IMR-90 (cell line): ENCODE measurements around the gene ATF5. TPM values are rescaled to one million over a fixed set of nuclear protein-coding genes. Genes with fewer than 3 reads are reported as not detected.

Source experiments
- polyA plus RNA-seq, 3 experiments: library from polyadenylated mRNA; depleted of rRNA; stranded (reverse); fragments of >200 nt; gene quantifications; 2 replicates each; pipeline ENCODE4 v1.2.3, GENCODE V29; 2012; ENCODE audit warnings: low replicate concordance in 1 of 3
- total RNA-seq: library from RNA; depleted of rRNA; stranded (reverse); fragments of >200 nt; gene quantifications from 2 replicates; pipeline ENCODE4 v1.2.3, GENCODE V29; 2012
- TF ChIP-seq, protein P1 (sequence below): fragments of 150-350 bp; IDR thresholded peaks from 2 replicates; pipeline ENCODE4 v1.6.1; 2017; ENCODE audit warnings: mild to moderate bottlenecking, antibody characterized with exemption, low read length, low read depth
- TF ChIP-seq, protein P2 (sequence below): fragments of 150-350 bp; IDR thresholded peaks from 2 replicates; pipeline ENCODE4 v1.6.1; 2016; ENCODE audit warnings: low read depth, mild to moderate bottlenecking, low read length, moderate library complexity, borderline replicate concordance

The ATF5 gene
- total and polyA plus RNA-seq, 2 of the 4 experiments (the other 2 are of a cell fraction) = 2.7 to 15.7 TPM

DNA sequence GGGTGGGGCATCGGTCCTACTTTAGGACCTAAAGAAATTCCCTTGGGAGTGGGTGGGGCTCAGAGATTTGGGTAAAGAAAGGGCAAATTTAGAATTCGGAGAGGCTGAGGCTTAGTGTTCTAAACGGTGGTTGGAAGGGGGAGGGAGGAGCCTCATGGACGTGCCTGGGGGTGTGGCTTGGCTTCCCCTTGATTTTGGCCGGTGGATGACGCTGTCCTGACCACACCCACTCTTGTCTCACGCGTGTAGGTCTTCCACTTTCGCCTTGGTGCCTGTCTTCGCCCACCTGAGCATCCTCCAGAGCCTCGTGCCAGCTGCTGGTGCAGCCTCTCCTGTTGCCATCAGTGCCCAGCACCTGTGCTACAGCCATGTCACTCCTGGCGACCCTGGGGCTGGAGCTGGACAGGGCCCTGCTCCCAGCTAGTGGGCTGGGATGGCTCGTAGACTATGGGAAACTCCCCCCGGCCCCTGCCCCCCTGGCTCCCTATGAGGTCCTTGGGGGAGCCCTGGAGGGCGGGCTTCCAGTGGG is 1.5 kb downstream of the ATF5 start (continued):
- TF ChIP-seq, protein P1, sequence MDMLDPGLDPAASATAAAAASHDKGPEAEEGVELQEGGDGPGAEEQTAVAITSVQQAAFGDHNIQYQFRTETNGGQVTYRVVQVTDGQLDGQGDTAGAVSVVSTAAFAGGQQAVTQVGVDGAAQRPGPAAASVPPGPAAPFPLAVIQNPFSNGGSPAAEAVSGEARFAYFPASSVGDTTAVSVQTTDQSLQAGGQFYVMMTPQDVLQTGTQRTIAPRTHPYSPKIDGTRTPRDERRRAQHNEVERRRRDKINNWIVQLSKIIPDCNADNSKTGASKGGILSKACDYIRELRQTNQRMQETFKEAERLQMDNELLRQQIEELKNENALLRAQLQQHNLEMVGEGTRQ = no peak
- TF ChIP-seq, protein P2, sequence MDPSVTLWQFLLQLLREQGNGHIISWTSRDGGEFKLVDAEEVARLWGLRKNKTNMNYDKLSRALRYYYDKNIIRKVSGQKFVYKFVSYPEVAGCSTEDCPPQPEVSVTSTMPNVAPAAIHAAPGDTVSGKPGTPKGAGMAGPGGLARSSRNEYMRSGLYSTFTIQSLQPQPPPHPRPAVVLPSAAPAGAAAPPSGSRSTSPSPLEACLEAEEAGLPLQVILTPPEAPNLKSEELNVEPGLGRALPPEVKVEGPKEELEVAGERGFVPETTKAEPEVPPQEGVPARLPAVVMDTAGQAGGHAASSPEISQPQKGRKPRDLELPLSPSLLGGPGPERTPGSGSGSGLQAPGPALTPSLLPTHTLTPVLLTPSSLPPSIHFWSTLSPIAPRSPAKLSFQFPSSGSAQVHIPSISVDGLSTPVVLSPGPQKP = no peak
